ENCODE data around the gene TBC1D5. TPM values are rescaled to one million over a fixed set of nuclear protein-coding genes. Genes with fewer than 3 reads are reported as not detected.

Gene TBC1D5
- total and polyA plus RNA-seq, 8 donors: 47.4 to 74.8 (median 55.3) TPM

GRCh38 chr3:17310983-17311382 lies 431.4 kb downstream of the TBC1D5 start:
- TF ChIP-seq CTCF (IDR thresholded peaks at IDR 0.05): no peak
- intact Hi-C loops (cut with DNase I): no loop called here
- H3K4me3 ChIP-seq: no peak overlapping the region
- H3K4me1 ChIP-seq: no peaks in the 10 kb centered on the region
- no peaks in the 10 kb centered on the region for H3K9me3 ChIP-seq
- no peak for ATAC-seq
- no peaks in the 10 kb centered on the region for H3K27me3 ChIP-seq
- DNase-seq: no peak
- no peak overlapping the region for H3K27ac ChIP-seq
- H3K36me3 ChIP-seq: peaks cover 0 to 9% of the 10 kb centered on the region in 2 donors

GRCh38 chr3:17307887-17308286 lies 434.5 kb downstream of the TBC1D5 start:
- intact Hi-C loops (cut with DNase I): no loop called here
- Histone ChIP-seq H3K36me3 (peaks cover 0 to 9% of the 10 kb centered on the region in 2 donors), H3K4me1 (no peaks in the 10 kb centered on the region), H3K27me3 (no peaks in the 10 kb centered on the region), H3K4me3 (no peak overlapping the region), H3K9me3 (no peaks in the 10 kb centered on the region), H3K27ac (no peak overlapping the region)
- no peak for DNase-seq
- ATAC-seq: no peak
- TF ChIP-seq CTCF (IDR thresholded peaks at IDR 0.05): no peak

GRCh38 chr3:17307482-17307881 lies 434.9 kb downstream of the TBC1D5 start:
- no peak for TF ChIP-seq CTCF (IDR thresholded peaks at IDR 0.05)
- no peak overlapping the region for H3K4me3 ChIP-seq
- no peak for DNase-seq
- H3K27me3 ChIP-seq: no peaks in the 10 kb centered on the region
- intact Hi-C loops (cut with DNase I): no loop called here
- H3K27ac ChIP-seq: no peak overlapping the region
- no peaks in the 10 kb centered on the region for H3K9me3 ChIP-seq
- no peaks in the 10 kb centered on the region for H3K4me1 ChIP-seq
- ATAC-seq: no peak
- H3K36me3 ChIP-seq: peaks cover 0 to 9% of the 10 kb centered on the region in 2 donors

- Histone ChIP-seq H3K4me1 (no peaks in the 10 kb centered on the region), H3K9me3 (no peaks in the 10 kb centered on the region), H3K27ac (no peak overlapping the region), H3K4me3 (no peak overlapping the region), H3K36me3 (peaks cover 0 to 9% of the 10 kb centered on the region in 2 donors), H3K27me3 (no peaks in the 10 kb centered on the region)
- ATAC-seq: no peak
- no peak for TF ChIP-seq CTCF (IDR thresholded peaks at IDR 0.05)
- intact Hi-C loops (cut with DNase I): no loop called here
- DNase-seq: no peak
These were observed 437.5 kb downstream of the TBC1D5 start for GRCh38 chr3:17304969-17305368.

- TF ChIP-seq CTCF (IDR thresholded peaks at IDR 0.05): no peak
- Histone ChIP-seq H3K27me3 (no peaks in the 10 kb centered on the region), H3K4me1 (no peaks in the 10 kb centered on the region), H3K4me3 (no peak overlapping the region), H3K36me3 (peaks cover 0 to 7% of the 10 kb centered on the region in 2 donors), H3K9me3 (no peaks in the 10 kb centered on the region), H3K27ac (no peak overlapping the region)
- intact Hi-C loops (cut with DNase I): no loop called here
- ATAC-seq: no peak
- no peak for DNase-seq
These were observed 439.7 kb downstream of the TBC1D5 start for GRCh38 chr3:17302774-17303173.
